ENCODE measurements around the gene LPAR1.

The LPAR1 gene

DNA sequence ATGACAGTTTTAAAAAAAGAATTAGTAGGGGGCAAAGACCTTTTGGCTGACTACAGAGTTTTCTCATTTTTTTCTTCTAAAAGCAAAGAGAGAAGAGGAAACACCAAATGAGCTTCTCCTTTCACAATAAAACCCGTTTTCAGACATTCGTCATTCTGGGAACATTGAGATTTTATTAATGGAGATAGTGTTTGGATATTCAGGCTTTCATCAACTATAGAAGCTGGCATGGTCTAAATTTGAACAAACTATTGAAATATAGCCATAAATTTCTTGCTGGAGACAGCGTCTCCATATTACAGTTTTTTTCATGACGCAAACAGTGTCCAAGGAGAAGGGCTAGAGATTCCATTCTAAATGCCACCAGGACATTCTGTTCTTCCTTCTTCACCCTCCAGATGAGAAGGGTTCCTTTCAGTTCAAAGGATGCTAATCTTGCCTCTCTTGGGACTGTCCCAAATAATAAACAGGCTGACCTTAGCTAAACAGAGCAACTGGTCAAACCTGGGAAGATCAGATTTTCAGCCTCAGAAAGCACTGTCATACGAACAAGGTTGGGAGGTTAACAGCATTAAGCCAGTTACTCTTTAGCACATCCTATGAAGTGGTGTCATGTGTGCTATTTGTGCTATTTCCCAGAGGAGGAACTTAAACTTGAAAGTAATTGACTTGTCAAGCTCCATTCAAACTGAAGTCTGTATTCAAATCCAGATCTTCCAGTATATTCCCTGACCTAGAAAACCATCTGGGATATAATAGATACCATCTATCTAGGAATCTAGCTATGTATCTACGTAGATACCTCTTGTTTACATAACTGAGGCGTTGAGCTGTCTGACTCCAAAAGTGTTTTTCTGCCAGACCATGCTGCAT is 125.6 kb downstream of the LPAR1 start:
- DNase-seq: no peak

DNA sequence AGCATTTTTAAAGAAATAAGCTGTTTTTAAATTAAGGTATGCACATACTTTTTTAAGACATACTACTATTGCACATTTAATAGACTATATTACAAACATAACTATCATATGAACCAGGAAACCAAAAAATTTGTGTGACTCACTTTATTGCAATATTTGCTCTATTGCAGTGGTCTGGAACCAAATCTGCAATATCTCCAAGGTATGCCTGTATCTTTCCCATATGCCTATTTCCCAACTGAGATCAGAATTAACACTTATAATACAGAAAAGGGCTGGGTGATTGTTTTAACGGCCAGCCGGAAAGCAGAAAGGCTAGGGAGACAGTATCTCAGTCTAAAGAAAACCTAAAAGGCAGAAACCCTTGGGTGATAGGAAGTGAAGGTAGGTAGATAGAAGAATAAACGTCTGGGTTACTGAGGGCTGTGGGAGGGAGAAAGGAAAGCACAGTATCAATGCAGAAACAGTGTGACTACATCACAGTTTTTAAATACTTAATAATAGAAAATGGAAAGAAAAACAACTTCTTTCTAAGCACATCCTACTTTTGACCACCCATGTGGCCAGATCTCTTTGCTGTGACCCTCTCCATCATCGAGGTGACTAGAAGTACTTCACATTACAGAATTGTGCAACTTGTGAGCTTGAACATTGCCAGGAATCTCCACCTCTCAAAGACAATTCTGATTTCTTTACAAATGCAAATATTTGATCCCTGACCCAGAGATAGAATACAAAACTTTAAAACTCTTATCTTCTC is 126.4 kb downstream of the LPAR1 start:
- no peak for DNase-seq

DNA sequence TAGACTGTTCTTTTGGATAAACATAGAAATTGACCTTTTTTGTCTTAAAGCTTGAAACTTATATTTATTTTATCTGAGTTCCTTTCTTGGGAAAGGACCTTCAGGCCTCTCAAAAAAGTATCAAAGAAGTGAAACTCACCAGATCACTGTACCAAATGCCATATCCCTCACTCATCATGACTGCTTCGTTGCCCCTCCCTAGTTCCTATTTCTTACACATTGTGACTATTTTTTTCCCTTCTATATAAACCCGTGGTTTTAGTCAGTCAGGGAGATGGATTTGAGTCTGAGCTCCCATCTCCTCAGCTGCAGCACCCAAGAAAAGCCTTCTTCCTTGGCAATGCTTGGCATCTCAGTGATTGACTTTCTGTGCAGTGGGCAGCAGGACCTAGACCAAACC is 129.4 kb downstream of the LPAR1 start:
- no peak for DNase-seq

DNA sequence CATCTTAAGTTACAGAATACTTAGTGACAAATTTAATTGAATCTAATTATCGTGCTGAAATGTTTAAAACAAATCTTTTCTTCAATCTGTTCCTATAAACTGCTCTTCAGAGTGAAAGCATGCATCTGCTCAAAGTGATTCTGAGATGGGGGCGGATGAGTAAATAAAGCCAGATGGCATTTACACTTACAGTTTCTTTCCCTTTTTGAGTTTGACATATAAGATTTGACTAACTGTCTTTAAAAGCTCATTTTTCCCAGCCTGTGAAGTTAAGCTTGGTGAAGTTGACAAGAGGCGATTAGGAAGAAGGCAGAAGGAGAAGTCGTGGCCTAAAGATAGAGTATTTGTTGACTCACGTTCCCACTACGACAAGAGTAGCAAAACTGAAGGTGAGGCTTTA is 137.4 kb downstream of the LPAR1 start:
- DNase-seq: no peak

DNA sequence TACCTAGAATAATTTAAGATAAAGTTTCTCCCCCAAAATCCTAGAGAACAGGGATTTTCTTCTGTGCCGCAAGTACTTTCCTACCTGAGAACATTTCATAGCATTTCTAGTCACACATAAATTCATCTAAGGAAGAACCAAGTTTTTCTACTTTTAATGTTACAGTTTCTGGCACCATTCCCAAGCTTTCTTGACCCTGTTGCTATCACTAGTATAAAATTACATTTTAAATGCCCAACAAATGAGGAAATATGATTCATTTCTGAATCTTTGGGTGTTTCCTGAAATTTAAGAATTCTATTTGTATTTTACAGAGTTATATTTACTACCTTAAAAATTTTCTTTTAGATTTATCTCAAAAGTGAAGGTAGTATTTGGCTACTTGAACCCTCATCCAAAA is 137.8 kb downstream of the LPAR1 start:
- no peak for DNase-seq

DNA sequence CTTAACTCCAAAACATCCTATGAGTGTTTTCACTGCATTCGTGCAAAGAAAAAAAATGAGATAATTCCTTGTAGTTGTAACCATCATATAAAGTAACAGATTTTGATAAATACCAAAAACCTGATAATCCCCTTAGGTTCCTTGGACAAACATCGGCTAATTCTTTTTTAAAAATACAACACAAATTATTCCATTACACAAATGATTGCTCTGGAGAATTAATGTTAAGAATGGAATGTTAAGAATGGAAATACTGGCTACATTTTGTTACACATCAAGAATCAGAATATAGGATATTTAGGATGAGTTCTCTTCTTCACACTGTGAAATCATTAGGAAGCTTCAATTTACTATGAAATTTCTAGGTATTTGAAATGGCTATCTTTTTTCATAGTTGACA is 139.4 kb downstream of the LPAR1 start:
- no peak for DNase-seq

DNA sequence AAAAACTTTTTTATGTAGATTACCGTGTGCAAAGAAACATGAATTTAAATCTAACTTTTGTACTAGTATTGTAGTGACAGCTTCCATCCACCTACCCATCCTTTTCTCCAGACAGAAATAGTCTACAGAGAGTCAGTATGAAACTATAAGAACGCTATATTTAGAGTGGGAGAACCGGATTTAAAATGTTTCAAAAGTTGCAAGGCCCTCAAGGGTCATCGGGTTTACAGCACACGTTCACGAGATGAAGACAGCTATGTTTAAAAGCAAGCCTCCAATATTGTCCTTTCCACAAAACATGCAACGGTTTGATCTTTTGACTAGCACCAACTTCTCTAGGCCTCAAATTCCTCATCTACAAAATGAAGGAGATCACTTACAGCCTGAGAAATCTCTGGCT is 139.9 kb downstream of the LPAR1 start:
- DNase-seq: no peak

DNA sequence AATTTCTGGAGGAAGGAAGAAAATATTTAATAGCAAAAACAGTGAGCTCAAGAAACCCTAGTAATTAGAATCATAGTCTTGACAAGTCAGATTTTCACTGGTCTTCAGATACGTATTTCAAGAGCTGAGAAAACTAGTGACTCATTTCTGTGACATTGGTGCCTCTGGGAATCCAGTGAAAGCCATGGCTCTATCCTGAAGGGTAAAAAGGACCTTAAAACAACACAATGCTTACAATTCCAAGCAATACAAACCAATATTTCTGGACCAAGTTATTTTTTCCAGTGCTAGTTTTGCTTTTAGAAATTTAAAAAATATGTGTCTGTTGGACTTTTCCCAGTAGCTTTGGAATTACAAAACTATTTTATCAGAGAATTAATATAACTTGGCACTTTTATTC is 140.3 kb downstream of the LPAR1 start:
- no peak for DNase-seq

- no peak for DNase-seq
Observed at GRCh38 chr9:110895147-110895905, 142.9 kb downstream of the LPAR1 start.

DNA sequence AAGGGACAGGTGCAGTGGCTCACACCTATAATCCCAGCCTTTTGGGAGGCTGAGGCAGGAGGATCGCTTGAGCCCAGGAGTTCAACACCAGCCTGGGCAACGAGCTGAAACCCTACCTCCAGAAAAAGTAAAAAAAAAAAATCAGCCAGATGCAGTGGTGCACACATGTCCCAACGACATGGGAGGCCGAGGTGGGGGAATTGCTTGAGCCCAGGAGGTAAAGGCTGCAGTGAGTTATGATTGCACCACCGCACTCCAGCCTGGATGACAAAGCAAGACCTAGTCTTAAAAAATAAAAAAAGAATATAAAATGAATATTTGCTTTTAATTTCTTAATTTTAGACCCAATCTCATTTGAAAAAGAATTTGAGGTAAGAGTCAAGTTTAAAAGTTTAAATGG is 143.5 kb downstream of the LPAR1 start:
- DNase-seq: no peak

DNA sequence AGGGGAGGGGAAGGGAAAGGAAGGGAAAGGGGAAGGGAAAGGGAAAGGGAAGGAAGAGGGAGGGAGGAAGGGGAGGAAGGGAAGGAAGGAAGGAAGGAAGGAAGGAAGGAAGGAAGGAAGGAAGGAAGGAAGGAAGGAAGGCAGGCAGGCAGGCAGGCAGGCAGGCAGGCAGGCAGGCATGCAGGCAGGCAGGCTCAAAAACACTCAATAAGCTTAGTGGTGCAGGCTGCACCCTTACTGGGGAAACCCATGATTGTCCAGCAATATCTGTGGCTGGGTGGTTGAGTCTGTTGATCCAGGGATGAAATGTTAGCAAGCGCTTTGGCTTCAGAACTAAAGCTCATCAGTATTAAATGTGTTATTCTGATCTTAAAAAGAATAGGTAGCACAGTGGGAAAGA is 145.6 kb downstream of the LPAR1 start:
- no peak for DNase-seq

GRCh38 chr9:110891760-110892159 is 146.5 kb downstream of the LPAR1 start:
- DNase-seq: no peak

DNA sequence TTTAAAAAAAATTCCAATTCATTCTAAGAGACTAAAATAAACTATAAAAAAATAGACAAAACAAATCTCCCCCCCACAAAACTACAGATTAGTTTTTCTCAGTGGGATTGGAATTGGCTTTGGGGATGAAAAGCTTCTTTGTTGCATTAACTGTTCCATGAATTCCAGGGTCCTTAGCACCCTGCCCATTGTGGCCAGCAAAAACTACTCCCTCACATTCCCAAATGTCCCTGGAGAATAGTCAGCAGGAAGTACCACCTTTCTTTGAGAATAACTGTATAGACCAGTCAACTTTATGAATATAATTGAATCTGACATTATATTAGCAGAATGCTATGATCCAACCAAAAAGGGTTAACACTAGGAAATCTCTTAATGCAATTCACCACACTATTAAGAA is 147.9 kb downstream of the LPAR1 start:
- DNase-seq: no peak

DNA sequence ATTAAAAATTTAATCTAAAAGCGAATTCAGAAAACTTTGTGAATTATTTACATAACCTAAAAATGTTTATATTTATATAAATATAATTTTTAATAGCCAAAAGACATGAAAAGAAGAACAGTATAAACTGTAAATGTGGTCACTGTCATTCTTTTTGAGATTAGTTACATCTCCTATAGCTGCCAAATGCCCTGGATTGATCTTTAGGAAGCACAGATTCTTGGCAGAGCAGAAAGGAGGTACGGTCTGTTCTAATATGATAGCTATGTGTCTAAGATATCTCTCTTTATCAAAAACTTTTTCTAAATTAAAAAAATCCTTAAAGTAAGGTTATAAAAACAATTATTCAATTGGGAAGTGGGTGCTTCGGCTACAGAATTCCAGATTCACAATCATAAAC is 151.0 kb downstream of the LPAR1 start:
- no peak for DNase-seq

DNA sequence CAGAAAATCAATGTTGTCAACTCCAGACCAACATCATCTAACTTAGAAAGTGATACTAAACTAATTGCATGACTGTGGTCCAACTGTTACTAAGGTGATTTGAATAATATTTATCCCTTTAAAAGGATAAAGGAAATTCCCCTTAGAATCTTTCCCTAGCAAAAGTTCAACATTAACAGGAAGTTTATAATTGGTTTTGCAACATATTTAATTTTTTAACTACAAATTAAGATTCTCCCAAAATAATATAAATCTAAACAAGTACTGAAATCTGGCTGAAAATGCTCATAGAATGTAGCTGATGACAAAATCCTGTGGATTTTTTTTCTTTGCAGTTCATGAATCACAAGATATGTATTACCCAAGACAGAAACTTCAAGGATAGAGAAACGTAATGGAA is 151.4 kb downstream of the LPAR1 start:
- DNase-seq: no peak

DNA sequence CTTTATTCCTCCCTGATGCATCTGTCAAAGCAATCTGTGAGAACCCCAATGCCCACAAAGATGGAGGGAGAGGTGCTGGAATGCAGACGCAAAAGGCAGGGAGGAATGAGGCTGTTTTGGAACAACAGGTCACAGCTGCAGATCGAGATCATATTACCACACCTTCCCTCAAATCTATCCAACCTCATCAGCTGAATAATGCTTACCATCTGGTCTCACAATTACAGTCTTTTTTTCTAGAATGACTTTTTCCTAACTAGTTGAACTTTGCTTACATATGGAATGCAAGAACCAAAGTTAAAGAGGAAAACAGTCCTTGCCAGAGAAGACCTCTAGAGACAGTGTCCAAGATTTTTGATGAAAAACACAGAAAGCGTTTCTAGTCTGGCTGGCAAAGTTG is 158.1 kb downstream of the LPAR1 start:
- DNase-seq: no peak

- DNase-seq: no peak
Observed at GRCh38 chr9:110877374-110877773, 160.9 kb downstream of the LPAR1 start.

DNA sequence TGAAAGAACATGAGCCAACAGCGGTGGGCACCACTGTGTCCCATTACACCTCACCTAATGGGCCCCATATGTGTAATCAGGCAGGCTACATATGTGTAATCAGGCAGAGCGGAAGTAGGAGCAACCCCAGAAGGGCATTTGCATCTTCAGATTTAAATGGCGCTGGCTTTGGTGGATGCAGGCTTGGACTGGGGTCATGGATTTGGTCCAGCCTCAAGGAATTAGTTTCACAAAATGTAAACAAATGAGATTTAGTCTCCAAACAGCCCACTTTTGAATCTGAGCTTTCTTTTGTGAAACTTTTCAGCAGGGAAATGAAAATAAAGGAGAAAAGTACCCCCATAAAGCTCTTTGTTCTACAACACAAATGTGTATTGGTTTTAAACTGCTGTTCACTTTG is 161.3 kb downstream of the LPAR1 start:
- no peak for DNase-seq

DNA sequence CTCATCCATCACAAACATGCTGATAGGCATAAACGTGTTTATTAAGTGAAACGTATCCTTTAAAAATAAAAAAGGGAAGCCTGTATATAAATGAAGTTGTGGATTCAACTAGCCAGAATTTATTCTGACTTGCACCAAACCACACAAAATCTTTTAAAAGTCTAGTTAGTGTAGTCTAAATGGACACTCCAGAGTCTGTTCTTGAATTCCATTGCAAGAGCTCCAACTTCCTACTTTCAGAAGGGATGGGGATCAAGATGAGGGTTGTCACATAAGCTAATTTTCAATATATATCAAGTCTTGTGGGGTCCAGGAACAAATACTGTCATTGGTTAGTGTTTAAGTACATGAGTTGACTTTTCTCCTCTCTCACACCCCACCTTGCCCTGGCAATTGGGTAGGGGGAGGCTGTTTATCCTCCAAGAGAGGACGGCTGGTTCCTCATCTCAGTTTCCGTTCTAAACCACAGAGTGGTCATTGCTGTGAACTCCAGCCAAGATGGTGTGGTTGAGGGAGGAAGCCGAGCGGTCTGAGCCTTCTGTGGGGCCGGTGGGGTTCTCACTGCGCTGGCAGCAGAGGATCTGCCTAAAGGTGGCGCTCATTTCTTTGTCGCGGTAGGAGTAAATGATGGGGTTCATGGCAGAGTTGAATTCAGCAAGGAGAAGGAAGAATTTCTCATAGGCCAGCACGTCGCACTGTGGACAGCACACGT is 163.2 kb downstream of the LPAR1 start:
- no peak for DNase-seq

- no peak for DNase-seq
Observed at GRCh38 chr9:110872920-110873319, 165.3 kb downstream of the LPAR1 start.

GRCh38 chr9:110871736-110872135 is 166.5 kb downstream of the LPAR1 start:
- no peak for DNase-seq

DNA sequence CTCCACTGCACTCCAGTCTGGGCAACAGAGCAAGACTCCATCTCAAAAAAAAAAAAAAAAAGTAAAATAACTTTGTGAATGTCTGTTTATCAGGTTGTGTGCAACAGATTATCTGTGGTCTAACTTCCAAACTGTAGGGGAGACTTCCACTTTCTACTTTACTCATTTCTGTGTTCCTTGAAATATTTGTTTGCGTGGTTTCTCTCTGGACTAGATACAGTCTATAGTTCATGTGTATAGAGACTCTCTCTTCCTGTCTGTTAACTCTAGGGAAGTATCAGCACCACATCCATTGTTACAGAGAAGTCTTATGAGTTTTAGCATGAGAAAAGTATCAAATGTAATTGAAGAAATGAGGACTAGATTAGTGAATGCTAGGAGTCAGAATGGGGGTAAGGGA is 168.3 kb downstream of the LPAR1 start:
- DNase-seq: no peak

DNA sequence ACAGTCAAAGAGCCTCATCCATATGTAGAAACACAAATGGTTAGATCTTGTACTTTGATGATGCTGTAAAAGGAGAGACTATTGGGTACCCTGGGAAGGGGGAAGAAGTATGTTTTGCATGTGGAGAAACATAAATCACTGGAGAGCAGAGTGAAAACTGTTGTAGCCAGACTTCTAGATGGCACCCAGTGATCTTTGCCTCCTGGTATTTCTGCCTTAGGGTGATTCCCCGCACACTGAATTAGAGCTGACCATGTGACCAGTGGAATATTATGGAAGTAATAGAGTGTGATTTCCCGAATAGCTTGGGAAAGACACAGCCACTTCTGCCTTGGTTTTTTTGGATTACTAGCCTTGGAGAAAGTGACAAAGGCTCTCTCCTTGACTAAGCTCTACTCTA is 174.3 kb downstream of the LPAR1 start:
- no peak for DNase-seq
